H9 (cell line): Measurements from ENCODE around the gene TOM1L2. TPM values are rescaled to one million over a fixed set of nuclear protein-coding genes. Genes with fewer than 3 reads are reported as not detected.

Source experiments
- DNase-seq: peaks from one replicate; pipeline ENCODE4 v3.0.0-alpha.2; 2017
- H2AFZ ChIP-seq: one replicate; pipeline ENCODE4 v1.6.1; 2013; ENCODE audit warnings: mild to moderate bottlenecking, low read length, control low read depth, moderate library complexity
- H2AK5ac ChIP-seq: 2 replicates; pipeline ENCODE4 v1.6.1; 2013; ENCODE audit warnings: low read length, control low read depth, mixed read lengths; ENCODE audit not compliant: insufficient read length
- H2BK120ac ChIP-seq: one replicate; pipeline ENCODE4 v1.6.1; 2013; ENCODE audit warnings: low read depth, mild to moderate bottlenecking, low read length, control low read depth, inconsistent platforms; ENCODE audit not compliant: poor library complexity, severe bottlenecking
- H2BK12ac ChIP-seq: 2 replicates; pipeline ENCODE4 v1.6.1; 2013; ENCODE audit warnings: low read length, control low read depth, mixed read lengths, low read depth; ENCODE audit not compliant: insufficient read length
- H2BK15ac ChIP-seq: 2 replicates; pipeline ENCODE4 v1.6.1; 2013; ENCODE audit warnings: low read depth, low read length, control low read depth
- H2BK20ac ChIP-seq: one replicate; pipeline ENCODE4 v1.6.1; 2013; ENCODE audit warnings: low read depth, mild to moderate bottlenecking, low read length, control low read depth, inconsistent platforms; ENCODE audit not compliant: poor library complexity, severe bottlenecking
- H2BK5ac ChIP-seq: 2 replicates; pipeline ENCODE4 v1.6.1; 2013; ENCODE audit warnings: low read length, control low read depth, mixed read lengths; ENCODE audit not compliant: insufficient read length
- H3K14ac ChIP-seq: 2 replicates; pipeline ENCODE4 v1.6.1; 2013; ENCODE audit warnings: low read length, control low read depth; ENCODE audit not compliant: insufficient read depth
- H3K18ac ChIP-seq: 2 replicates; pipeline ENCODE4 v1.6.1; 2013; ENCODE audit warnings: low read depth, mild to moderate bottlenecking, mixed read lengths, low read length, control low read depth; ENCODE audit not compliant: insufficient read length
- H3K23ac ChIP-seq: 2 replicates; pipeline ENCODE4 v1.6.1; 2013; ENCODE audit warnings: low read length, control low read depth, mixed read lengths, low read depth; ENCODE audit not compliant: insufficient read length
- H3K23me2 ChIP-seq: 2 replicates; pipeline ENCODE4 v1.6.1; 2013; ENCODE audit warnings: low read depth, mild to moderate bottlenecking, mixed read lengths, low read length, control low read depth; ENCODE audit not compliant: insufficient read length, poor library complexity, severe bottlenecking
- H3K27ac ChIP-seq: 2 replicates; pipeline ENCODE4 v1.5.1; 2013; ENCODE audit warnings: low read length, control low read depth, mixed read lengths, low read depth; ENCODE audit not compliant: insufficient read length
- H3K27me3 ChIP-seq: 2 replicates; pipeline ENCODE4 v1.6.1; 2013; ENCODE audit warnings: low read length, control low read depth, inconsistent platforms; ENCODE audit not compliant: insufficient read depth
- H3K4ac ChIP-seq: 2 replicates; pipeline ENCODE4 v1.6.1; 2013; ENCODE audit warnings: low read depth, mild to moderate bottlenecking, control low read depth, inconsistent platforms, low read length, moderate library complexity
- H3K4me1 ChIP-seq: 2 replicates; pipeline ENCODE4 v1.6.1; 2013; ENCODE audit warnings: low read length, control low read depth, inconsistent platforms; ENCODE audit not compliant: insufficient read depth
- H3K4me2 ChIP-seq: 2 replicates; pipeline ENCODE4 v1.6.1; 2013; ENCODE audit warnings: low read length, control low read depth, mixed read lengths; ENCODE audit not compliant: insufficient read length, insufficient read depth
- H3K56ac ChIP-seq: 2 replicates; pipeline ENCODE4 v1.6.1; 2013; ENCODE audit warnings: low read depth, mild to moderate bottlenecking, mixed read lengths, low read length, control low read depth; ENCODE audit not compliant: insufficient read length
- H3K79me1 ChIP-seq: 2 replicates; pipeline ENCODE4 v1.6.1; 2013; ENCODE audit warnings: low read depth, mild to moderate bottlenecking, moderate library complexity, low read length, control low read depth, inconsistent platforms; ENCODE audit not compliant: insufficient read depth, poor library complexity, severe bottlenecking
- H3K79me2 ChIP-seq: 2 replicates; pipeline ENCODE4 v1.6.1; 2013; ENCODE audit warnings: low read length, control low read depth, inconsistent platforms; ENCODE audit not compliant: insufficient read depth
- H3K9ac ChIP-seq: 2 replicates; pipeline ENCODE4 v1.6.1; 2013; ENCODE audit warnings: low read length, control low read depth, mixed read lengths; ENCODE audit not compliant: insufficient read length; ENCODE audit errors: extremely low read depth
- H3K9me3 ChIP-seq: one replicate; pipeline ENCODE4 v1.6.1; 2013; ENCODE audit warnings: low read depth, low read length, inconsistent platforms; ENCODE audit not compliant: control insufficient read depth
- H3T11ph ChIP-seq: one replicate; pipeline ENCODE4 v1.6.1; 2013; ENCODE audit warnings: mild to moderate bottlenecking, low read length, control low read depth, inconsistent platforms
- H4K20me1 ChIP-seq: one replicate; pipeline ENCODE4 v1.6.1; 2013; ENCODE audit not compliant: control insufficient read depth, insufficient read length, insufficient read depth
- H4K5ac ChIP-seq: 2 replicates; pipeline ENCODE4 v1.6.1; 2013; ENCODE audit warnings: low read depth, mild to moderate bottlenecking, mixed read lengths, low read length, control low read depth; ENCODE audit not compliant: insufficient read length
- H4K8ac ChIP-seq: replicated peaks from 2 replicates; pipeline ENCODE4 v1.6.1; 2013; ENCODE audit warnings: low read length, control low read depth, mixed read lengths, low read depth; ENCODE audit not compliant: insufficient read length
- H4K91ac ChIP-seq: 2 replicates; pipeline ENCODE4 v1.6.1; 2013; ENCODE audit warnings: low read depth, mild to moderate bottlenecking, moderate library complexity, mixed read lengths, low read length, control low read depth; ENCODE audit not compliant: insufficient read length
- H3K27ac Mint-ChIP-seq, 3 experiments: 2 replicates in 2 of 3; 3 replicates in 1 of 3; pipeline ENCODE4 v1.8.0; 2020 to 2021; ENCODE audit warnings: mixed read lengths in 3 of 3, mild to moderate bottlenecking in 1 of 3, moderate library complexity in 1 of 3
- H3K27me3 Mint-ChIP-seq: 2 replicates; pipeline ENCODE4 v1.8.0; 2021; ENCODE audit warnings: low read depth, mild to moderate bottlenecking, moderate library complexity, mixed read lengths
- H3K36me3 Mint-ChIP-seq, 3 experiments: 2 replicates in 2 of 3; 3 replicates in 1 of 3; pipeline ENCODE4 v1.8.0; 2020 to 2021; ENCODE audit warnings: low read depth in 3 of 3, mixed read lengths in 3 of 3; ENCODE audit not compliant: insufficient read depth in 1 of 3
- H3K4me1 Mint-ChIP-seq, 2 experiments: 2 replicates each; pipeline ENCODE4 v1.8.0; 2020; ENCODE audit warnings: mixed read lengths in 2 of 2
- H3K4me3 Mint-ChIP-seq, 2 experiments: 2 replicates in 1 of 2; 3 replicates in 1 of 2; pipeline ENCODE4 v1.8.0; 2020 to 2021; ENCODE audit warnings: mild to moderate bottlenecking in 2 of 2, mixed read lengths in 2 of 2, moderate library complexity in 1 of 2
- H3K9me3 Mint-ChIP-seq, 2 experiments: 2 replicates in 1 of 2; 3 replicates in 1 of 2; pipeline ENCODE4 v1.8.0; 2020; ENCODE audit warnings: mild to moderate bottlenecking in 2 of 2, mixed read lengths in 2 of 2, moderate library complexity in 1 of 2
- CTCF ChIP-seq: fragments of 200-600 bp; sonication (generic); conservative IDR thresholded peaks from 3 replicates; pipeline ENCODE4 v1.8.0; 2021; ENCODE audit warnings: antibody characterized with exemption, mild to moderate bottlenecking
- WGBS: extraction: QIAGEN DNeasy Blood & Tissue Kit; methylation state at CpG from one replicate; pipeline ENCODE4 v1.1.7; 2013; ENCODE audit warnings: missing lambda C conversion rate, low lambda C conversion rate, mixed read lengths; ENCODE audit not compliant: insufficient read length; ENCODE audit errors: extremely low coverage; 5-methylcytosine and 5-hydroxymethylcytosine counted together
- total RNA-seq: library from RNA; stranded (reverse); gene quantifications from 2 replicates; pipeline ENCODE4 v1.2.1, GENCODE V29; 2021

Gene TOM1L2
- total RNA-seq, 1 experiment from 2014 or later: 4.6 TPM

GRCh38 chr17:17907469-17907868 is 64.7 kb downstream of the TOM1L2 start:
- peaks cover 12 to 18% of the 10 kb centered on the region in 2 experiments for H3K4me1 Mint-ChIP-seq
- H3K27ac ChIP-seq: no peak overlapping the region
- H4K20me1 ChIP-seq: no peaks in the 10 kb centered on the region
- no peak overlapping the region for H2AFZ ChIP-seq
- H4K5ac ChIP-seq: no peak overlapping the region
- peaks cover 2% of the 10 kb centered on the region; the same call in 1 of the 2 replicates for H3K4me1 ChIP-seq
- H2BK120ac ChIP-seq: no peak overlapping the region
- no peak overlapping the region for H3K18ac ChIP-seq
- no peak overlapping the region for H2BK5ac ChIP-seq
- H3K4ac ChIP-seq: no peak overlapping the region
- H3K23me2 ChIP-seq: no peaks in the 10 kb centered on the region
- peaks cover 0 to 2% of the 10 kb centered on the region in 2 experiments; a peak in 2 of 5 replicates for H3K9me3 Mint-ChIP-seq
- H3K27ac Mint-ChIP-seq: no peak overlapping the region
- H3K79me2 ChIP-seq: no peaks in the 10 kb centered on the region
- no peak overlapping the region for H3K9ac ChIP-seq
- no peak for TF ChIP-seq CTCF
- H3K79me1 ChIP-seq: no peaks in the 10 kb centered on the region
- no peak overlapping the region for H3K56ac ChIP-seq
- no peak overlapping the region for H2BK12ac ChIP-seq
- no peaks in the 10 kb centered on the region for H3K27me3 Mint-ChIP-seq
- H3K36me3 Mint-ChIP-seq: no peaks in the 10 kb centered on the region
- H3T11ph ChIP-seq: no peak overlapping the region
- no peak overlapping the region for H2AK5ac ChIP-seq
- no peaks in the 10 kb centered on the region for H3K9me3 ChIP-seq
- no peak overlapping the region for H2BK15ac ChIP-seq
- no peak overlapping the region for H4K8ac ChIP-seq
- no peak overlapping the region for H4K91ac ChIP-seq
- no peaks in the 10 kb centered on the region for H3K27me3 ChIP-seq
- no CpG with 5 or more reads among the region's 4 CpGs for WGBS
- H2BK20ac ChIP-seq: no peak overlapping the region
- no peak overlapping the region for H3K23ac ChIP-seq
- no peak overlapping the region for H3K4me2 ChIP-seq
- H3K4me3 Mint-ChIP-seq: no peak overlapping the region
- no peak overlapping the region for H3K14ac ChIP-seq
- DNase-seq: no peak
